ENCODE measurements around the gene CADPS.

CADPS gene

DNA sequence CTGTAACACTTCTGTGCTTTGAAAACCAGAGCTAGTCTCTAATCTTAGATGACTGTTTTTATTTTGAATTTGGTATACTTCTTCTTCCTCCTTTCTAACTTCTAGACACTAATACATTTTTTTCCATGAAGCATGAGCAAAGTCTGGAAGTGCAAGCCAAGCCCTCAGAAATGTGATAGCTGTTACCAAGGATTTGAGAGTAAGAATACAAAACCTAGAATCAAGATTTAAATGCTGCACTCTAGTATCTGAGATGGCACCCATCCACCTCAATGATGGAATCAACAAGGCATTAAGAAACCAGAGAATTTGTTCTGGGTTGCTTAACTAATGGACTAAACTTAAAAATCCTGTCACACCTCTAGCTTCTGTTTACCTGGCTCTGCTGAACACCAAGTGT is 511.0 kb downstream of the CADPS start (continued):
- TF ChIP-seq, protein P1, sequence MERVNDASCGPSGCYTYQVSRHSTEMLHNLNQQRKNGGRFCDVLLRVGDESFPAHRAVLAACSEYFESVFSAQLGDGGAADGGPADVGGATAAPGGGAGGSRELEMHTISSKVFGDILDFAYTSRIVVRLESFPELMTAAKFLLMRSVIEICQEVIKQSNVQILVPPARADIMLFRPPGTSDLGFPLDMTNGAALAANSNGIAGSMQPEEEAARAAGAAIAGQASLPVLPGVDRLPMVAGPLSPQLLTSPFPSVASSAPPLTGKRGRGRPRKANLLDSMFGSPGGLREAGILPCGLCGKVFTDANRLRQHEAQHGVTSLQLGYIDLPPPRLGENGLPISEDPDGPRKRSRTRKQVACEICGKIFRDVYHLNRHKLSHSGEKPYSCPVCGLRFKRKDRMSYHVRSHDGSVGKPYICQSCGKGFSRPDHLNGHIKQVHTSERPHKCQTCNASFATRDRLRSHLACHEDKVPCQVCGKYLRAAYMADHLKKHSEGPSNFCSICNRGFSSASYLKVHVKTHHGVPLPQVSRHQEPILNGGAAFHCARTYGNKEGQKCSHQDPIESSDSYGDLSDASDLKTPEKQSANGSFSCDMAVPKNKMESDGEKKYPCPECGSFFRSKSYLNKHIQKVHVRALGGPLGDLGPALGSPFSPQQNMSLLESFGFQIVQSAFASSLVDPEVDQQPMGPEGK (CRISPR knock-in tag; IDR thresholded peaks at IDR 0.05; ENCODE audit: borderline replicate concordance) = no peak
- TF ChIP-seq TCF4 (CRISPR knock-in tag; IDR thresholded peaks at IDR 0.05; ENCODE audit: borderline replicate concordance) (no peak), OSR1 (CRISPR knock-in tag; IDR thresholded peaks at IDR 0.05) (no peak), BACH2 (CRISPR knock-in tag; IDR thresholded peaks at IDR 0.05; ENCODE audit: borderline replicate concordance) (no peak), ZFP3 (CRISPR knock-in tag; IDR thresholded peaks at IDR 0.05) (no peak), RARB (CRISPR knock-in tag; IDR thresholded peaks at IDR 0.05) (no peak), ISL1 (CRISPR knock-in tag; IDR thresholded peaks at IDR 0.05) (no peak), TOX (CRISPR knock-in tag; IDR thresholded peaks at IDR 0.05; ENCODE audit: borderline replicate concordance) (no peak), ZNF70 (CRISPR knock-in tag; IDR thresholded peaks at IDR 0.05) (no peak), SNAI2 (CRISPR knock-in tag; IDR thresholded peaks at IDR 0.05) (no peak)

DNA sequence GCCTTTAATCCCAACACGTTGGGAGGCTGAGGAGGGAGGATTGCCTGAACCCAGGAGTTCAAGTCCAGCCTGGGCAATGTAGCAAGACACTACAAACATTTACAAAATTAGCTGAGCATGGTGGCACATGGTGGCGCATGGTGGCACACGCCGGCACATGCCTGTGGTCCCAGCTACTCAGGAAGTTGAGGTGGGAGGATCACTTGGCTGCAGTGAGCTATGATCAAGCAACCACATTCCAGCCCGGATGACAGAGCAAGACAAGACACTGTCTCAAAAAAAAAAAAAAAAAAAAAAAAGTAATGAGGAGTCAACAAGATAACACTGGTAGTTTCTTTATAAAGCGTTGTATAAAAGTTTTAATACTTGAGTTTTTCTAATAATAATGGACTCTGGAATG is 511.9 kb downstream of the CADPS start:
- ATAC-seq = no peak
- TF ChIP-seq PPARA (CRISPR knock-in tag; IDR thresholded peaks at IDR 0.05; ENCODE audit: borderline replicate concordance) = no peak
- TF ChIP-seq, protein P2, sequence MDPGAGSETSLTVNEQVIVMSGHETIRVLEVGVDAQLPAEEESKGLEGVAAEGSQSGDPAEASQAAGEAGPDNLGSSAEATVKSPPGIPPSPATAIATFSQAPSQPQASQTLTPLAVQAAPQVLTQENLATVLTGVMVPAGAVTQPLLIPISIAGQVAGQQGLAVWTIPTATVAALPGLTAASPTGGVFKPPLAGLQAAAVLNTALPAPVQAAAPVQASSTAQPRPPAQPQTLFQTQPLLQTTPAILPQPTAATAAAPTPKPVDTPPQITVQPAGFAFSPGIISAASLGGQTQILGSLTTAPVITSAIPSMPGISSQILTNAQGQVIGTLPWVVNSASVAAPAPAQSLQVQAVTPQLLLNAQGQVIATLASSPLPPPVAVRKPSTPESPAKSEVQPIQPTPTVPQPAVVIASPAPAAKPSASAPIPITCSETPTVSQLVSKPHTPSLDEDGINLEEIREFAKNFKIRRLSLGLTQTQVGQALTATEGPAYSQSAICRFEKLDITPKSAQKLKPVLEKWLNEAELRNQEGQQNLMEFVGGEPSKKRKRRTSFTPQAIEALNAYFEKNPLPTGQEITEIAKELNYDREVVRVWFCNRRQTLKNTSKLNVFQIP (CRISPR knock-in tag; IDR thresholded peaks at IDR 0.05; ENCODE audit: borderline replicate concordance, low read depth) = no peak
- TF ChIP-seq GLIS3 (CRISPR knock-in tag; IDR thresholded peaks at IDR 0.05) = no peak
- TF ChIP-seq ISL1 (CRISPR knock-in tag; IDR thresholded peaks at IDR 0.05) = no peak
- no peak for TF ChIP-seq ESRRG (CRISPR knock-in tag; IDR thresholded peaks at IDR 0.05)
- TF ChIP-seq TCF4 (CRISPR knock-in tag; IDR thresholded peaks at IDR 0.05; ENCODE audit: borderline replicate concordance) = no peak
- no peak for TF ChIP-seq SNAI2 (CRISPR knock-in tag; IDR thresholded peaks at IDR 0.05)

DNA sequence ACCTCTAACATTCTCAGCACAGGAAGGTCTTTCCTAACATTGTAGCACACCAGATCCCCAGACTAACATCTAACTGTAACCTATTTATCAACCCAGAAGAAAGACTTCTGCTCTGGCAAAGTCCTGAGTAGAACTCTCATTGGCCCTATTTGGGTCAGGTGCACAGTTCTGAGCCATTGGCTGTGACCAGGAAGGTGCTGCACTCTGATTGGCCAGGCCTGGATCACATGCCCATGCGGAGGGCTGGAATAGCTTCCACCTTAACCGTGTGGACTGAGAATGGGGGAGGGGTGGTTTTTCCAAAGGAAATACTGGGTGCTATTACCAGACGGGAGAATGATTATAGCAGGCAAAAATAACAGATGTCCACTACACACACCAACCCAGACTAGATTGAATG is 513.4 kb downstream of the CADPS start:
- ATAC-seq = no peak
- no peak for TF ChIP-seq RARB (CRISPR knock-in tag; IDR thresholded peaks at IDR 0.05)
- TF ChIP-seq ARNTL (CRISPR knock-in tag; IDR thresholded peaks at IDR 0.05; ENCODE audit: borderline replicate concordance, low read depth) = no peak
- TF ChIP-seq, protein P2 (CRISPR knock-in tag; IDR thresholded peaks at IDR 0.05; ENCODE audit: borderline replicate concordance, low read depth) = no peak
- TF ChIP-seq CSDC2 (CRISPR knock-in tag; IDR thresholded peaks at IDR 0.05) = no peak
- no peak for TF ChIP-seq ESRRG (CRISPR knock-in tag; IDR thresholded peaks at IDR 0.05)
- TF ChIP-seq, protein P3, sequence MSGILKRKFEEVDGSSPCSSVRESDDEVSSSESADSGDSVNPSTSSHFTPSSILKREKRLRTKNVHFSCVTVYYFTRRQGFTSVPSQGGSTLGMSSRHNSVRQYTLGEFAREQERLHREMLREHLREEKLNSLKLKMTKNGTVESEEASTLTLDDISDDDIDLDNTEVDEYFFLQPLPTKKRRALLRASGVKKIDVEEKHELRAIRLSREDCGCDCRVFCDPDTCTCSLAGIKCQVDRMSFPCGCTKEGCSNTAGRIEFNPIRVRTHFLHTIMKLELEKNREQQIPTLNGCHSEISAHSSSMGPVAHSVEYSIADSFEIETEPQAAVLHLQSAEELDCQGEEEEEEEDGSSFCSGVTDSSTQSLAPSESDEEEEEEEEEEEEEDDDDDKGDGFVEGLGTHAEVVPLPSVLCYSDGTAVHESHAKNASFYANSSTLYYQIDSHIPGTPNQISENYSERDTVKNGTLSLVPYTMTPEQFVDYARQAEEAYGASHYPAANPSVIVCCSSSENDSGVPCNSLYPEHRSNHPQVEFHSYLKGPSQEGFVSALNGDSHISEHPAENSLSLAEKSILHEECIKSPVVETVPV (CRISPR knock-in tag; IDR thresholded peaks at IDR 0.05) = no peak
- no peak for TF ChIP-seq OSR1 (CRISPR knock-in tag; IDR thresholded peaks at IDR 0.05)

DNA sequence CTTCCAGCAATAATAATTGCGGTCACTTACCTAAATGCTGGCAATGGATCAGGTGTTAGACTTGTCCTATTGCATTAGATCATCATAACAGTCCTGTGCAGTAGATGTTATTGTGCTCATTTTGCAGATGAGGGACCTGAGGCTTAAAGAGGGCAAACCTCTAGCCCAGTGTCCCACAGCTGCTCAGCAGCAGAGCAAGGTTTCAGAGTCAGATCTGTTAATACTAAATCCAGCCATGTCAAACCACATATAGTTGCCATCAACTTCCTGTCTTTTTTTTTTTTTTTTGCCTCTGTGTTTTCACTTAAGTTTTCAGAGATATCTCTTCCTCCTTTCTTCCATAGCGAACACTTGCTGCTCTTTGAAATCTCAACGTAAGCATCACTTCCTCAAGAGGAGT is 514.0 kb downstream of the CADPS start:
- TF ChIP-seq OSR1 (CRISPR knock-in tag; IDR thresholded peaks at IDR 0.05) (no peak), RARB (CRISPR knock-in tag; IDR thresholded peaks at IDR 0.05) (no peak), ISL1 (CRISPR knock-in tag; IDR thresholded peaks at IDR 0.05) (no peak), PPARA (CRISPR knock-in tag; IDR thresholded peaks at IDR 0.05; ENCODE audit: borderline replicate concordance) (no peak)
- no peak for ATAC-seq

DNA sequence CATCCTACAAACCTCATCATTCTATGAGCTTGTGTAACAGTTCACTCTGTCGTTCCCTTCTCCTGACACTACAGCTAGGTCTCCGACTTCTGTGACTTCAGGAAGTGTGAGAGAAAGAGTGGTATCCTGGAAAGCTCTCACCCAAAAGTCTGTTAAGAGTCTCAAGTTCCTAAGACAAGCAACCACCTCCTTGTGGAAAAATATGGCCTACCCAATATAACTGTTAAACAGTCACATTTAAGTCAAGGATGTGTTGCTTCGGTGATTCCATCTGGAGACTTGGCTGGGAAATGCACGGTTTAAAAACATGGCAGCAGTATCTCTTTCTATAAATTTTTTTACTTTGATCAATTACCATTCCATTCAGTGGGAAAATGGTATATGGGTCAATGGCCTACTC is 515.7 kb downstream of the CADPS start:
- TF ChIP-seq OSR1 (CRISPR knock-in tag; IDR thresholded peaks at IDR 0.05) = no peak
- TF ChIP-seq SNAI2 (CRISPR knock-in tag; IDR thresholded peaks at IDR 0.05) = no peak
- TF ChIP-seq ZFP3 (CRISPR knock-in tag; IDR thresholded peaks at IDR 0.05) = no peak
- TF ChIP-seq ZNF70 (CRISPR knock-in tag; IDR thresholded peaks at IDR 0.05) = no peak
- no peak for TF ChIP-seq GLIS3 (CRISPR knock-in tag; IDR thresholded peaks at IDR 0.05)
- no peak for TF ChIP-seq ZNF565 (CRISPR knock-in tag; conservative IDR thresholded peaks at IDR 0.05; ENCODE audit: low read depth)
- TF ChIP-seq, protein P1 (CRISPR knock-in tag; IDR thresholded peaks at IDR 0.05; ENCODE audit: borderline replicate concordance) = no peak
- TF ChIP-seq TOX (CRISPR knock-in tag; IDR thresholded peaks at IDR 0.05; ENCODE audit: borderline replicate concordance) = no peak
- TF ChIP-seq BACH2 (CRISPR knock-in tag; IDR thresholded peaks at IDR 0.05; ENCODE audit: borderline replicate concordance) = no peak
- no peak for TF ChIP-seq TCF4 (CRISPR knock-in tag; IDR thresholded peaks at IDR 0.05; ENCODE audit: borderline replicate concordance)
- TF ChIP-seq ZC3H10 (CRISPR knock-in tag; IDR thresholded peaks at IDR 0.05) = no peak
- TF ChIP-seq, protein P2 (CRISPR knock-in tag; IDR thresholded peaks at IDR 0.05; ENCODE audit: borderline replicate concordance, low read depth) = no peak
- TF ChIP-seq, protein P3 (CRISPR knock-in tag; IDR thresholded peaks at IDR 0.05) = no peak
- TF ChIP-seq ZNF8 (CRISPR knock-in tag; IDR thresholded peaks at IDR 0.05) = no peak
- no peak for ATAC-seq
